IPS-NIHi7 (cell line): ENCODE results near the gene DBNL.

Source experiments
- DNase-seq: peaks from one replicate; pipeline ENCODE4 v3.0.0; 2012; ENCODE audit warnings: mixed read lengths; ENCODE audit errors: extremely low spot score

Gene DBNL

DNA sequence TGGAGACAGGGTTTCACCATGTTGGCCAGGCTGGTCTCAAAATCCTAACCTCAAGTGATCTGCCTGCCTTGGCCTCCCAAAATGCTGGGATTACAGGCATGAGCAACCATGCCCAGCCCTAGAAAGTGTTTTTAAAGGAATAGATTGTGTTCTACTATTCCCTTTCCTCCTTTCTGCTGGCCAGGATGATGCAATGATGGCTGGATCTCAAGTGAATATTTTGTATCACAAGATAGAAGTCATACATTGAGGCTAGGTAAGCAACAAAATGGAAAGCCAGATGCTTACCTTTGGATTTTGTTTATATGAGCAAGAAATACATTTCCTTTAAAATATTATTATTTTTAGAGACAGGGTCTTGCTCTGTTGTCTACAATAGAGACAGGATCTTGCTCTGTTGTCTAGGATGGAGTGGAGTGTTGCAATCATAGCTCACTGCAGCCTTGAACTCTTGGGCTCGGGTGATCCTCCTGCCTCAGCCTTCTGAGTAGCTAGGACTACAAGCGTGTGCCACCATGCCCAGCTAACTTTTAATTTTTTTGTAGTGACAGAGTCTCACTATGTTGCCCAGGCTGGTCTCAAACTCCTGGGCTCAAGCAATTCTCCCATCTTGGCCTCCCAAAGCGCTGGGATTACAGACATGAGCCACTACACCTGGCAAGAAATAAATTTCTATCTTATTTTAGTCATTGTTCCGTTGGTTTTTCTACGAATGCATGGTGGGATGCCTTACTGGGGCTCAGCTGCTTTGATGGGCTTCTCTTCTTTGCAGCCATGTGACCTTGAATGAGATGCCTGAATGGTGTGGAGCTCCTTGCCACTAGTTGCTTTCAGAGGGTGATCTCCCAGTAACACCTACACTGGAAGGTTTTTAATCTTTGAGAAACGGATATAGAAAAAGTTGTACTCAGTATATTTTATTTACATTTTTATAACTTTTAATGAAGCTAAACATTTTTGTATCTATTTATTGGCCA is 53.9 kb downstream of the DBNL start:
- DNase-seq, result no peak

DNA sequence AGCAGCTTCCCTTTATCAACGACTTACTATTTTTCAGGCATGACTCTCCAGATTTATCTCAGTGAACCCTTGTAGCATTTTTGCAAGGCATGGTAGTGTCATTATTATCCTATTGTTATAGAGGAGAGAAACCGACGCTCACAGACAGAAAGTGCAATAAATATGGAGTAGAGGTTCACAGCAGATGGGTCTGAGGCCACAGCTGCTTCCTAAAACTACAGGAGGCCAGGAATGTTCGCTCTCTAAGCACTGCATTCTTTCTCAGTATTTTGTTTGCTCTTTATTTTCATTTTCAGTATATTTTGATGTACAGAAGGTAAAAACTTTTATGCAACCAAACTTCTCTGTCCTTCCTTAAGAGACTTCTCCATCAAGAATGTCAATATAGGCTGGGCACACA is 55.2 kb downstream of the DBNL start:
- no peak for DNase-seq

DNA sequence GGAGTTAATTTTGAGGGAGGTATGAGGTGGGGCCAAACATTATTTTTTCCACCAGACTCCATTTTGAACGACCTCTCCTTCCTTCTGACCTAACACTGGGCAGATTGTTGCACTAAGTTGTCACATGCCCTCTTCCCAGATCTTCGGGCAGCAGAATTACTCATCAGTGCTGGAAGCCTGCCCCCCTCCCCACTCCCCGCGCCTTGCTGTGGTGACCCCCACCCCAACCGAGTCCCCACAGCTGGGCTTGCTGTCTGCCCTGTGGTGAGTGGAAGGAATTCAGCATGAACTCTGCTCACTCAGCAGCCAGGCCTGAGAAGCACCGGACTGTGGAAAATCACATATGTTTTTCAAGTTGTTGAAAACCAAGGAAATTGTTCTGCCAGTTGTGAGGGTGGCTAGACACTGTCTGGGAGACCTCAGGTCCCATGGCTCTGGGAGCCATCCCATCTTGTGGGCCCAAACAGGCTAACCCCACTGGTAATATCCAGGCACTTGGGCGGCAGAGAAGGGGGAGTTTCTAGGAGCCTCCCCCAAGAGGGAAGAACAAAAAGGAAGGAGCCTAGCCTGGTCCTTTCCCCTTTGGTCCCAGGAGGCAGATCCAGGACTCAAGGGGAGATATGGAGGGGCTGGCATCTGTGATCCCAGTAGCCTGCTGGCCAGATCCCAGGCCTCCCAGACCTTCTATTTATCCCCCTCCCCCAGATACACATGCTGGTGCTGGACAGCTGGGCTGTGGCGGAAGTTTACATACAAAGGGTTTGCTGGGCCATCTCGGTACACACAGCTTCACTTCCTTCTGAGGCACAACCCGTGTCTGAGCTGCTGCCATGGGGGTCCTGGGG is 56.2 kb downstream of the DBNL start:
- DNase-seq, result no peak

DNA sequence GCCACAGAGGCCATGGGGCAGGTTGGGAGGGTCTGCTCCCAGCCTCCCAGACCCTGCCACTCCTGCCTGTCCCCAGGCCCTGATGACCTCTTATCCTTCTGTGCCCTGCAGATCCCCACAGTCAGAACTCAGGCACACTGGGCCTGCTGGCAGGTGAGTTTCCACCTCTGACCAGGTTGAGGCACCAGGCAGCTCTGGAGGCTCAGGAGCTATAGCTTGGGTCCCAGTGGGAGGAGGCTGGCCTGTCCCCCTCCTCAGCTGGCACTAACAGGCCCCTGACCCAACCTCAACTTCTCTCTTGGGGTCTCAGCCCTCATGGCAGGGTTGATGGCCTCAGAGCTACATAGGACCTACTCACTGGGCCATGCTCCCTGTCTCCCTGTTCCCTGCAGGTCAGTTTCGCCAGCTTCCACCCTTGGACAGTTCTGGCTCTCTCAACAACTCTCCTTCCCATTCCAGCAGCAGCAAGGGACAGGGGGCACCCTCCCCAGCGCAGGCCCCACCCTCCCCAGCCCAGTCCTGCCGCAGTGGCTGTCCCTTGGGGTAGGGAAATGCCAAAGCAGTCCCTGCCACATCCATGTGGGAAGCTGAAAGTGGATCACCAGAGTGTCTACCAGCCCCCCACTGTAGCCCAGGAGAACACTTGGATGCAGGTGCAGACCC is 56.9 kb downstream of the DBNL start:
- DNase-seq, result no peak

DNA sequence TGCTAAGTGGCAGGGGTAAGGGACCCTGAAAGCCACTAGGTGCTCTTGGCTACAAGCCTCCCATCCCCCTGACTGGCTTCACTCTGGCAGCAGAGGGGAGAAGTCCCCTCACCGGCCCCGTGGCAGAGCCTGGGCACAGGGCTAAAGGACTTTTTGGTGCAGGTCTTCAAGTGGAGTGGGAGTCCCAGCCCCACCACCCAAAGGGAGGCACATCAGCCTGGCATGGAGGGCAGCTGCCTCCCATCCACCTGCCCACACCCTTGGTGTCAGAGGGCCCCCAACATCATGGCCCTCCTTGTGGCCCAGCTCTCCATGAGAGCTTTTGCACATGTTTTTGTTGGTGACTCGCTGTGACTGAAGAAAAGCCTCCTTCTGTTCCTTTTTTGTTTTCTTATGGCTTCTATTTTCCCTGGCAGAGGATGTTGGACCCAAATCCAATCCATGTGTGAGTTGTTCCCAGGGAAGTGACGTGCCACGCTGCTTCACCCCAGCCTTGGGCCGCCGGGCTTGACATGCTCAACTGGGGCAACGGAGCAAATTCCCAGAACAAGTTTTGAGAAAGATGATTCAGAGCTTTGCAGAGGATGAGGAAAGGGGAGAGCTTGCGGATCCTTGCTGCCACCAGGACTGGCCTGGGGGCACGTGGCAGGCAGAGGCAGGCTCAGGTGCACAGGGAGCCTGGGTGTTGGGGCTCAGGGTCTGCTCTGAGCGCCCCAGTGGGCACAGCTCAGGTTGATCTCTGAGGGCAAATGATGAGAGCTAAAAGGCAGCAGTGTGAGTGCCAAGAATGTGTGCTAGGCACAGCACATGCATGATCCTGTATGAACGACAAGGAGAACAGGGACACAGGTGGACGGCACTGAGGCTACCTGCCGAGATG is 57.7 kb downstream of the DBNL start:
- DNase-seq, result no peak

DNA sequence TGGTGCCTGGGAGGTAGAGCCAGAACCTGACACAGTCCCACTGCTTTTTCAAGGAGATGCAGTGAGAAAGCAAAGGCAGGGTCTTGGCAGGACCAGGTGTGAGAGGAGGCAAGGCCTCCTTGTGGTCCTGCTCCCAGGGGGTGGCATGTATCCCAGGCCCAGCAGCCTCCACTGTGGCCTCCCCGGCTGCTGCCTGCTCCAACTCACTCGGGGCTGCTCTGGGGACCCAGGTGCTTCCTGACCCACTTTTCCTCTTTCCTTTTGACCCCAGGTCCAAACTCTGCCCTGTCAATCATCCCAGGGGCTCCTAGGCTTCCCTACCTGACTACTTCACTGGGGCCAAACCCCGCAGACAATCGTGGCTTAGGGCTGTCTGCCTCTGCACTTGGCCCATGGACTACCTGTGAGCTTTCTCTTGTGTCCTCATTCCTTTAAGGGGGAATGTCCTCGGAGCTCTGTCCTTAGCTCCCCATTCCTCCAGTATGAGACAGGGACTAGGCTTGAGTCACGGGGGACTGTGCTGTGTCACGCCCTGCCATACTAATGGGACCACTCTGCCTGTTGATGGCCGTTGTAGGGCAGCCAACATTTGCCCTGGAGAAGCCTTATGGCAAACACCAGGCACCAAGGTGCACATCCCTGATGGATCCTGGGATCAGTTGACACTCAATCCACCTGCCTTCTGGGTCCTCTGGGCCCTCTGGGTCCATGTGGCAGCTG is 58.5 kb downstream of the DBNL start:
- DNase-seq, result no peak

DNA sequence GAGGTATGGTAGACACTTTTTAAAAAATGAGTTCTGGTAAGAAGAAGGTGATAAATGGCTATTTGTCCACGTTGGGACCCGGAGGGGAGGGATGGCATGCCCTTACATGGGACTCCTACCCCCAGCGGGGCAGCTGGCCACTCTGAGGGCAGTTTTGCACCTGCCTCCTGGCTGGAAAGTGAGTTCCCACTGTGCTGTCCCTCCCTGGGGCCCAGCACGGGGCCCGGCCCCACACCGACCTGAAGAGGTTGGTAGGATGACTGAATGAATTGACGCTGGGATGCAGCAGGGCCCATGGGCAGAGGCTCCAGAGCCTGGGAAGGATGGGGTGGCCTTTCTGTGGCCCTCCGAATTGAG is 59.0 kb downstream of the DBNL start:
- no peak for DNase-seq

DNA sequence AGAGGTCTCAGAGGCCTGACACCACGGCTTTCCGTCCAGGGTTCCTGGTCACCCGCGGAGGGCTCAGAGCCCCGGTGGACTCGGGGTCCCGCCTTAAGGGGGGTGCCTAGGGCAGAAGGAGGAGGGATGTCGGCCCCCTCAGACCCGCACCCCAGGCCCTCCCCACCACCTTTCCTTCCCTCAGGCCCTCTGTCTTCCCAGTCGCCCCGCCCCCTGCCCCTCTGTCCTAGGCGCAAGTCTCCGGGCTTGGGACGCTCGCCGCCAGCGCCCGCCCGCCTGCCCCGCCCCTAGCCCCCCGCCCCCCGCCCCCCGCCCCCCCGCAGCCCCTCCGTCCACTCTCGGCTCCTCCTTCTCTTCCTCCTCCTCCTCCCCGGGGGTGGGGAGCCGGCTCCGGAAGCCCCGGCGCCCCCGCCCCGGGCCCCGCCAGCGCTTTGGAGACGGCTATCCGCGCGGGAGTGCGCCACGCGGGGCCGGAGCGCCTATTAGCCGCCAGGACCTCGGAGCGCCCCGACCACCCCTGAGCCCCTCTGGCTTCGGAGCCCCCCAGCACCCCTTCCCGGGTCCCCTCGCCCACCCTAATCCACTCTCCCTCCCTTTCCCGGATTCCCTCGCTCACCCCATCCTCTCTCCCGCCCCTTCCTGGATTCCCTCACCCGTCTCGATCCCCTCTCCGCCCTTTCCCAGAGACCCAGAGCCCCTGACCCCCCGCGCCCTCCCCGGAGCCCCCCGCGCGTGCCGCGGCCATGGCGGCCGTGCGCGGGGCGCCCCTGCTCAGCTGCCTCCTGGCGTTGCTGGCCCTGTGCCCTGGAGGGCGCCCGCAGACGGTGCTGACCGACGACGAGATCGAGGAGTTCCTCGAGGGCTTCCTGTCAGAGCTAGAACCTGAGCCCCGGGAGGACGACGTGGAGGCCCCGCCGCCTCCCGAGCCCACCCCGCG is 59.7 kb downstream of the DBNL start, which contains the start of gene AEBP1:
TSS of gene AEBP1 (plus strand) at position 423 of the 937 bp plus-strand sequence. CDS start at position 744, 321 bp downstream.
- peak; percentile 78 for DNase-seq

DNA sequence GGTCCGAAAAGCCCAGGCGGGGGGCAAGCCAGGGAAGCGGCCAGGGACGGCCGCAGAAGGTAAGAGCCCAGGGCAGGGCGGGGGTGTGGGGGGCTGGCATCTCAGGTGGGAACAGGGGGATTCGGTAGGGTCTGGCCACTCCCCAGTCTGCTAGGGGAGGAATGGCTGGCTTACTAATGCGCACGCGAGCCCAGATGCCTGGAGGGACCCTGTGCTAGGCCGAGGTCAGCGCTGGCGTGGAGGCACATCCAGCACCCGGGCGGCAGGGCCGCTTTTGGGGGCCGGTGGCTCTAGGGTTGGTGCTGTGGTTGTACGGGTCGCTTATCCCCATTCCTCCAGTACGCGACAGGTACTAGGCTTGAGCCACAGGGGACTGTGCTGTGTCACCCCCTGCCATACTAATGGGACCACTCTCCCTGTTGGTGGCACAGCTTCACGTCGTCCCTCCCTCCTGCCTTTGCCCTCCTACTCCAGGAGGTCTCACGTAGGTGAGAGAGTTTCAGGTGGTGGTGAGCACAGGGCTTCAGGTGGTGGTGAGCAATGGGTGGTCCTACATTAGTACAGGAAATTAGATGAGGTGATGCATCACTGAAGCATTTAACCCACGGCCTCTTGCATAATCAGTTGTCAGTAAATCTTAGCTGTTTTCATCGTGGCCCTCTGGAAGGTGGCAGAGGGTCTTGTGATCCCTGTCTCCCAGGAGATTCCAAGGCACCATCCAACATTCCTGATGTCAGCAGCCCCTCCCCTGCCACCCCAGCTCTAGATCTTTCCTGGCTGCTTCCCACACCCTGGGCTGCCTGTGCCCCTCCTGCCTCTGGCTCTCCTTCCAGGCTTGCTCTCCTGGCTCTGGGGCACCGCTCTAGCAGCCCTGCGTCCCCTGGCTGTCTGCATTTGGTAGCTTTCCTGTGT is 60.6 kb downstream of the DBNL start:
- DNase-seq, result peak; percentile 51

DNA sequence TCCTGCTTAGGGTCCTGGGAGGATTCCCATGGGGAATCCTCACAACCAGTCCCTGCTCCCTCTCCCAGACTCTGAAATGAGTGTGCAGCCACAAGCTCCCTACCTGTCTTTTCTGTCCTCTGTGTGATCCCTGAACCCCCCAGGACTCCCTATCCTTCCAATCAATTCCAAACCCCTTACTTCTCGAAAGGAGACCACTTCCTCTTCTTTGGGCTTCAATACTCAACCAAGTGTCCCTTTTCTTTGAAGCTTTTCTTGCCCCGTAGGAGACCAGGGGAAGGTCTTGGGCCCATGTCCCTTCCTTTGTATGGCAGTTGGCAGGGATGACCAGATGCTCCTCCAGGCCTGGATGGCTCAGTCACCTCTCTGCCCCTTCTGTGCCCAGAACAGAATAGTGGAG is 61.3 kb downstream of the DBNL start:
- DNase-seq, result no peak

DNA sequence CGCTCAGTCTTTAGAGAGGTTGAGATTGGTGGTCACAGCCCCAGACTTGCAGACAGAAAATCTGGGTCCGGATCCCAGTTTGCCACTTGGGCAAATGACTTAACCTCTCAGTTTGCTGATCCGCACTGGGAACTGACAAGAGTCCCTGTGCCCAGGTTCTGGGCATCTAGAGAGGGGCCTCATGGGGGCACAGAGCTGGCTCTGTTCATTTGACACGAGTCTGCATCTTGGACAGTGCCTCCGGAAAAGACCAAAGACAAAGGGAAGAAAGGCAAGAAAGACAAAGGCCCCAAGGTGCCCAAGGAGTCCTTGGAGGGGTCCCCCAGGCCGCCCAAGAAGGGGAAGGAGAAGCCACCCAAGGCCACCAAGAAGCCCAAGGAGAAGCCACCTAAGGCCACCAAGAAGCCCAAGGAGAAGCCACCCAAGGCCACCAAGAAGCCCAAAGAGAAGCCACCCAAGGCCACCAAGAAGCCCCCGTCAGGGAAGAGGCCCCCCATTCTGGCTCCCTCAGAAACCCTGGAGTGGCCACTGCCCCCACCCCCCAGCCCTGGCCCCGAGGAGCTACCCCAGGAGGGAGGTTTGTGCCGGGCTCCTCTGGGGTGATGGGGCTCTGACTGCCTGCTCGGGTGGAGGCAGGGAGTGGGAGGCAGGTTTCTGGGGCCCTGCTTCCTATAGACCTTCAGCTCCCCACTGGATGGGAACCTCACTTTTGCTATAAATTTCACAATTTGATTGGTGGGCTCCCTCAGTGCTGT is 62.0 kb downstream of the DBNL start:
- no peak for DNase-seq

DNA sequence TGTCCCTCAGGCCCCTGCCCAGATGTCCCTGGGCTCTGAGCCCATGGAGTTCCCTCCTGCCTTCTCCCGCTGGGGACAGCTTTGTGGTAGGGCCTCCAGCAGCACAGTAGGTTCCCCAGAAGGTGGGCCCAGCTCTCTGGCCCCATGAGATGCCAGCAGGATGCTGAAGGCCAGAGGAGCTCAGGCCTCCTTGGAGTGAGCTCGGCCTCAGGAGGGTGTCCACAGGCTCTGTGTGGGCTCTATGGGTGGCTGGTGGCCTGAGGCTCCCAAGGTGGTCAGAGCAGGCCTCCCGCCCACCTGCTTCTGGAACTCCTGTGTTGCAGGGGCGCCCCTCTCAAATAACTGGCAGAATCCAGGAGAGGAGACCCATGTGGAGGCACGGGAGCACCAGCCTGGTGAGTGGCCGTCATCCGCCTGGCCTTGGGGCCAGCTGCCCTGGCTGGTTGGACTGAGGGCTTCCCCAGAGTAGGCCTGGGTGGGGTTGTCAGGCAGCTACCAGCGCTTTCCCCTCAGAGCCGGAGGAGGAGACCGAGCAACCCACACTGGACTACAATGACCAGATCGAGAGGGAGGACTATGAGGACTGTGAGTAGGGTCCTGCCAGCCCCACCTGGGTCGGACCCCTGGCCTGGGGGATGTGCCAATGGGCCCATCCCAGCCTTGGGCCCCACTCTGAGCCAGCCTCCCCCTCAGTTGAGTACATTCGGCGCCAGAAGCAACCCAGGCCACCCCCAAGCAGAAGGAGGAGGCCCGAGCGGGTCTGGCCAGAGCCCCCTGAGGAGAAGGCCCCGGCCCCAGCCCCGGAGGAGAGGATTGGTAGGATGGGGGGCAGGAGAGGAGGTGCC is 62.8 kb downstream of the DBNL start:
- DNase-seq, result no peak

DNA sequence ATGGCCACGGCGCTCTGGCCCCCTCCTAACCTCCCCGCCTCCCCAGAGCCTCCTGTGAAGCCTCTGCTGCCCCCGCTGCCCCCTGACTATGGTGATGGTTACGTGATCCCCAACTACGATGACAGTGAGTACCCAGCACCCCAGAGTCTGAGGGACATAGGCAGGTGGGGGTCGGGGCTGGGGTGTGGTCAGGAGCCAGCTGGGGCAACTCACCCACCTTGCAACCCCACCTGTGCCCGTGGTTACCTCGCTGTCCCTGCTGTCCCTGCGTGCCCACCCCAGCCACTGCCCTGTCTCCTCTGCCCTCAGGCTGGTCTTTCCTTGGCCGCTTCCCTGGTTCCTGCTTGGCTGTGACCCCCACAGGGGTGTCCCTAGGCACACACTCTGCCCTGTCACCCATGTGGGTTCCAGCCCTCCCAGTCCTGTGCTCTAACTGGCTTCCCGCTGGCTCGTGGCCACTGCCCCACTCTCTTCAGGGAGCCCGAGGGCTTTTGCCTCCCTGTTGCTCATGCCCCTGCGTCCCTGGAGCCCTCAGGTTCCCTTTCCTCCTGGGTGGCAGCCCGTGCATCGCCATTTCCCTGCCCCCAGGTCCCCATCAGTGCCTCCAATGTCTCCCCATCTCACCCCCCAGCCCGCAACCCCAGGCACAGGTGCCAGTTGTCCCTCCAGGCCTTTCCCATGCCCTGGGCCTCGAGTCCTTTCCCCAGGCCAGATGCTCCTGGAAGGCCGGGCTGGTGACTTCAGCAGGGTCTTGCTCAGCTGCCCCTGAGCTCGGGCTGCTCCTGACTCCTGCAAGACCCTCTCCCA is 63.7 kb downstream of the DBNL start:
- no peak for DNase-seq

DNA sequence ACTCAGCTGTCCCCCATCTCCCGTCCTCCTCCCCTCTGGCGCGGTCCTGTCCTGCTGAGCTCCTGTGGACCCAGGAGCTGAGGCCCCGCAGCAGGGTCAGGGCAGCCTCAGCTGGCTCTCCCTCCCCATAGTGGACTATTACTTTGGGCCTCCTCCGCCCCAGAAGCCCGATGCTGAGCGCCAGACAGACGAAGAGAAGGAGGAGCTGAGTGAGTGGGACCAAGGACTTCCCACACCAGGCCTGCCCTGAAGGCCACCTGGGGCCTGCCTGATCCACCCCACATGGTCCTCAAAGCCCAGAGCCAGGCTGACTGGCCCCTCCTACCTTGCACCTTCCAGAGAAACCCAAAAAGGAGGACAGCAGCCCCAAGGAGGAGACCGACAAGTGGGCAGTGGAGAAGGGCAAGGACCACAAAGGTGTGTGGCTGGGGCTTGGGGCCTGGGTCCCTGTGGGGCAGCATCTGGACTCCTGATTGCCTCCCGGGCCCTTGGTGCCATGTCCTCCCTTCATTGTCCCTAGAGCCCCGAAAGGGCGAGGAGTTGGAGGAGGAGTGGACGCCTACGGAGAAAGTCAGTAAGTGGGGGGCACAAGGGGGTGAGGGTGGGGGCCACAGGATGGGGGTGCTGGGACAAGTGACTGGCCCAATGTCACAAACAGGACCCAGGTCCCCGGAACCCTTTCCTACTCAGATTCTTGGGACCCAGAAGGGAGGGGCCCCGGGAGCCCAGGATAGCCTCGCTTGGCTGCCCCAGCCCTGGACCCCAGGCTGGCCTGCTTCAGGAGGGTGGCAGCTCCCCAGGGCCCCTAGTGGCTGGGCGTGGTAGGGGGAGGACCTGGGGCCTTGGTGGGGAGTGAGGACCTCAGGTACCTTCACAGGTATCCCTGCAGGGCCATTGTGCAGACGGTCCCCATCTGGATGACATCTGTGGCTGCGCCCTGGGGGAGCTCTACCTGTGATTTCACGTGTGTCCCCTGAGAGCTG is 64.6 kb downstream of the DBNL start:
- DNase-seq, result no peak

DNA sequence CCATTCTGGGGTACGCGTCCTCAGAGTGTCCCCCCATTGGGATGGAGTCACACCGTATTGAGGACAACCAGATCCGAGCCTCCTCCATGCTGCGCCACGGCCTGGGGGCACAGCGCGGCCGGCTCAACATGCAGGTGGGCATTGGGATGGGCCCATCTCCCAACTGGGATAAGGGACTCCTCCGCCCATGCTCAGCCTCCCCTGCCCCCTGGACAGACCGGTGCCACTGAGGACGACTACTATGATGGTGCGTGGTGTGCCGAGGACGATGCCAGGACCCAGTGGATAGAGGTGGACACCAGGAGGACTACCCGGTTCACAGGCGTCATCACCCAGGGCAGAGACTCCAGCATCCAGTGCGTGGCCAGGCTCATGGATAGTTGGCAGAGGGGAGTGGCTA is 65.5 kb downstream of the DBNL start:
- no peak for DNase-seq
